GM11168 (cell line): Measurements from ENCODE around the gene SFXN3.

ENCODE experiments used
- in situ Hi-C: fragments of 300-500 bp; cut with MboI; formaldehyde crosslinking; loops from one replicate; pipeline ENCODE4 v1.12.0; 2022; ENCODE audit warnings: low sequenced_read_pairs; ENCODE audit not compliant: unreplicated experiment

Gene SFXN3

GRCh38 chr10:100998991-100999741 is 31.9 kb upstream of the SFXN3 start:
- in situ Hi-C loops: no loop called here

GRCh38 chr10:100999742-101000126 is 31.3 kb upstream of the SFXN3 start, which contains the start of gene LZTS2:
Gene LZTS2 (plus strand): TSS chr10:100999808. CDS start chr10:101002539, 2,731 bp downstream.
- in situ Hi-C loops: no loop called here

- in situ Hi-C loops: no loop called here
These were observed 30.7 kb upstream of the SFXN3 start for GRCh38 chr10:101000127-101000914.

- in situ Hi-C loops: no loop called here
These were observed 29.9 kb upstream of the SFXN3 start for GRCh38 chr10:101000915-101001658.

- in situ Hi-C loops: no loop called here
These were observed 29.4 kb upstream of the SFXN3 start for GRCh38 chr10:101001659-101002035.

GRCh38 chr10:101002456-101002855 is 28.6 kb upstream of the SFXN3 start:
- in situ Hi-C loops: no loop called here

GRCh38 chr10:101003639-101004206 is 27.3 kb upstream of the SFXN3 start:
- in situ Hi-C loops: no loop called here

GRCh38 chr10:101005361-101005760 is 25.7 kb upstream of the SFXN3 start:
- in situ Hi-C loops: no loop called here

- in situ Hi-C loops: no loop called here
These were observed 25.0 kb upstream of the SFXN3 start for GRCh38 chr10:101005869-101006567.

- in situ Hi-C loops: no loop called here
These were observed 24.4 kb upstream of the SFXN3 start for GRCh38 chr10:101006593-101007098.

GRCh38 chr10:101007099-101007711 is 23.8 kb upstream of the SFXN3 start:
- in situ Hi-C loops: no loop called here

GRCh38 chr10:101007915-101008822 is 22.9 kb upstream of the SFXN3 start:
- in situ Hi-C loops: no loop called here

- in situ Hi-C loops: no loop called here
These were observed 22.1 kb upstream of the SFXN3 start for GRCh38 chr10:101008823-101009423.

- in situ Hi-C loops: no loop called here
These were observed 20.7 kb upstream of the SFXN3 start for GRCh38 chr10:101010329-101010728.

- in situ Hi-C loops: no loop called here
These were observed 19.3 kb upstream of the SFXN3 start for GRCh38 chr10:101011517-101012423.

GRCh38 chr10:101012525-101013364 is 18.3 kb upstream of the SFXN3 start:
- in situ Hi-C loops: no loop called here
